GM19025 (cell line): ENCODE measurements around the gene GLYAT.

Source experiments
- ATAC-seq: cut with Tn5 transposase; IDR thresholded peaks from one replicate; pipeline ENCODE4 v1.9.1; 2021; ENCODE audit warnings: mild to moderate bottlenecking, low read depth, moderate library complexity; ENCODE audit not compliant: unreplicated experiment

The GLYAT gene, protein sequence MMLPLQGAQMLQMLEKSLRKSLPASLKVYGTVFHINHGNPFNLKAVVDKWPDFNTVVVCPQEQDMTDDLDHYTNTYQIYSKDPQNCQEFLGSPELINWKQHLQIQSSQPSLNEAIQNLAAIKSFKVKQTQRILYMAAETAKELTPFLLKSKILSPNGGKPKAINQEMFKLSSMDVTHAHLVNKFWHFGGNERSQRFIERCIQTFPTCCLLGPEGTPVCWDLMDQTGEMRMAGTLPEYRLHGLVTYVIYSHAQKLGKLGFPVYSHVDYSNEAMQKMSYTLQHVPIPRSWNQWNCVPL

DNA sequence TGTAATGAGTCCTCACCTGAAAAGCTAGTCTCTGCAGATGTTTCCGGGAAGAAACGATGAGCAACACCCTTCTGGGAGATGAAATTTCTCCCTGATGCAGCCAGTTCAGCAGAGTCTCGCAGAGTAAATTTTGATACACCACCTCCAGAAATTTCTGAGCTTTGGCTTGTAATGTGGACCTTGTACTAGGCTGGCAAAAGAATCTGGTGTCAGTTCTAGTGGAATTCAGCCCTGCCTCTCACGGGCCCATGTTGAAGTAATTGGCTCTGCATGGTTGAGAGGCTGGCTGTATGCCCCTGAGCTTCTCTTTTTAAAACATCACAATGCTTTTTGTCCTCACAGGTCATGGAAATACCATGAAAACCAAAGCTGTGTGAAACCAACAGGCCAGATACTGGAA is at the start of gene GLYAT:
Gene GLYAT (minus strand): TSS at position 125 of the 400 bp plus-strand sequence. CDS start 7,447 bp downstream, outside the sequence.
- no peak for ATAC-seq

DNA sequence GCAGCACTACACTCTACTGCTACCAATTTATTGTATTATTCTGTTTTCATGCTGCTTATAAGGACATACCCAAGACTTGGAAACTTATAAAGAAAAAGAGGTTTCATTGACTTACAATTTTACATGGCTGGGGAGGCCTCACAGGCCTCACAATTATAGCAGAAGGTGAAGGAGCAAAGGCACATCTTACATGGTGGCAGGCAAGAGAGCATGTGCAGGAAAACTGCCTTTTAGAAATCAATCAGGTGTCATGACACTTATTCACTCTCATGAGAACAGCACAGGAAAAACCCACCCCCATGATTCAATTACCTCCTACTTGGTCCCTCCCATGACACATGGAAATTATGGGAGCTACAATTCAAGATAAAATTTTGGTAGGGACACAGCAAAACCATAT is 49.6 kb upstream of the GLYAT start:
- ATAC-seq = no peak

DNA sequence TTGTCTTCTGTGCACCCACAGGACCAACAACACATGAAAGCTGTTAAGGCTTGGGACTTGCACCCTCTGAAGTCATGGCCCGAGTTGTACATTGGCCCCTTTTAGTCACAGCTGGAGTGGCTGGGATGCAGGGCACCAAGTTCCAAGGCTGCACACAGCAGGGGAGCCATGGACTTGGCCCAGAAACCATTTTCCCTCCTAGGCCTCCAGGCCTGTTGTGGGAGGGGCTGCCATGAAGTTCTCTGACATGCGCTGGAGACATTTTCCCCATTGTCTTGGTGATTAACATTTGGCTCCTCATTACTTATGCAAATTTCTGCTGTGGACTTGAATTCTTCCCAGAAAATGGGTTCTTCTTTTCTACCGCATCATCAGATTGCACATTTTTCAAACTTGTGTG is 48.8 kb upstream of the GLYAT start:
- ATAC-seq = no peak

DNA sequence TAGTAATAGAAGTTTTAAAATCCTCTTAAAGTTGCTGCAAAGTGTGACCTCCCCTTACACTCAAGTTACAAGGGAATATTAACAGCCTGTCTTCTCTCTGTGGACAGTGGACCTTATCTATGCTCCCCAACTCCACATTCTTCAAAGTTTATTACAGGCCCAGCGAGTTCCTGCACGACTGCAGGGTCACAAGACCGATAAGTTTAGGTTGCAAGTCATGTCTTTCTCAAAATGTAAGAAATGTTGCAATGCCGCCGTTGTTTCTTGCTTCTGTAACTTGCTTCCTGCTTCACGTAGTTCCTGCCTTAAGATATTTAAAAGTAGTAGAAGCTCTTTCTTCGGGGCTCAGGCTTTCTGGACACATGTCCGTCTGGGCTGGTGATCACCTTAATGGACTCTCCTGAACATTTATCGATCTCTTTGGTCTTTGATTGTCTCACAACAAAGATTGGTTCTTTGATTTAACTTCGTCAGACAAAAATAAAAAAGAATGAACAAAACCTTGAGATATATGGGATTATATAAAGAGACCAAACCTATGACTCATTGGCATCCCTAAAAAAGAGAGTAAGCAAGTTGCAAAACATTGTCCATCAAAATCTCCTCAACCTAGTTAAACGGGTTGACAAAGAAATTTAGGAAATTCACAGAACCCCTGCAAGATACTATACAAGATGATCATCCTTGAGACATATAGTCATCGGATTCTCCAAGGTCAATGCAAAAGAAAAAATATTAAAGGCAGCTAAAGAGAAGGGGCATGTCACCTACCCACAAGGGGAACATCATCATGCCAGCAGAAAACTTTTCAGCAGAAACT is 45.4 kb upstream of the GLYAT start:
- ATAC-seq = no peak

DNA sequence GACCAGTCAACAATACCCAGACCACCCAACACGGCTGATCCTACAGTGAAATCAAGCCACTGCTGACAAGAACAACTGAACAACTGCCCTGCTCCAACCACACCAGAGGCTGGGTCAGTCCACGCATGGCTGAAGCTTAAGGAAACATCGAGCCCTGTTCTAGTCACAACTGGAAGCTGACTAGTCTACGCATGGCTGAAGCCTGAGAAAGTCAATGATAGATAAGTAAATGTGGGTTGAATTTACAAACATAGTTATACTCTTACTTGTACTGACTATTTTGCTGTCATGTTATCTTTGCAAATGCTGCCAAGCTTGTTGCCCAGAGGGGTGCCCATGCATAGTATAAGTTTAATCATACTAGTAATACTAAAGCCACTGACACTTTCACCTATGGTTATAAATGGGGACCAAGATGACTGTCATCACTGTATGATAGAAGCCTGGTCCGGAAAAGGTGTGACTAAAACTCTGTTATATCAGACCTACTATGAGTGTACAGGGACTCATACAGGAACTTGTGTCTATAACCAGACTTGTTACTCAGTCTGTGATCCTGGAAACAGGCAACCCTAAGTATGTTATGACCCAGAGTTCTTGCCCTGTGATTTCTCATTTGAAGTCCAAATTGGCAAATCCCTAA is 43.4 kb upstream of the GLYAT start:
- ATAC-seq = no peak

DNA sequence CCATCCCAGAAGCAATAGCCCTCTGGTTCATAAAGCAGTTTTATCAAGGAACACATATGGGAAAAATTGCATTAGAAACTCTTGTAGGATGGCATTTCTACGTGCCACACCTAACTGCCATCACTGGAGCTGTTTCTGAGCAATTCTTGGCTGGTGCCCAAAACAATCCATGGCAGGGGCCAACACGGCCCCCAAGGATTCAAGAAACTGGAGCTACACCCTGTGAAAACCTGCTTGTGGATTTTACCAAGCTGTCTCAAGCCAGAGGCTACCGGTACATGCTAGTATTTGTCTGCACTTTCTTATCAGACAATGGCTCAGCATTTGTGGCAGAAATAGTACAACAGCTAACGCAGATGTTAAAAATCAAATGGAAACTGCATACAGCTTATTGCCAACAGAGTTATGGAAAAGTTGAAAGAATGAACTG is 42.4 kb upstream of the GLYAT start:
- ATAC-seq = no peak

DNA sequence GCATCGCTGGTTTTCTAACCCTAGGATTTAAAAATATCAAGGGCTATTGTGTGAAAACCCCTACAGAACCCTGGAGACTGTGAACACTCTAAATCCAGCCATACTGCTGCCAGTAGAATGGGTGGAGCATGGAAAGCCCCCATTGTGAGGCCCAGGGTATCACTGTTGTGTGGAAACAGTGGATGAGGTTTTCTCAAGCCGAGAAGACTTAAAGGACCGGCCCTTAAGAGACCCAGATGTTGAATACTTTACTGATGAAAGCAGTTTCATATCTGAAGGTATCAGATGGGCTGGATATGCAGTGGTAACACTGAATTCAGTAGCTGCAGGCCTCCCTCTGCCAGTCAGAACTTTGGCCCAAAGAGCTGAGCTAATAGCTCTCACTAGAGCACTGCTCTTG is 41.6 kb upstream of the GLYAT start:
- no peak for ATAC-seq

DNA sequence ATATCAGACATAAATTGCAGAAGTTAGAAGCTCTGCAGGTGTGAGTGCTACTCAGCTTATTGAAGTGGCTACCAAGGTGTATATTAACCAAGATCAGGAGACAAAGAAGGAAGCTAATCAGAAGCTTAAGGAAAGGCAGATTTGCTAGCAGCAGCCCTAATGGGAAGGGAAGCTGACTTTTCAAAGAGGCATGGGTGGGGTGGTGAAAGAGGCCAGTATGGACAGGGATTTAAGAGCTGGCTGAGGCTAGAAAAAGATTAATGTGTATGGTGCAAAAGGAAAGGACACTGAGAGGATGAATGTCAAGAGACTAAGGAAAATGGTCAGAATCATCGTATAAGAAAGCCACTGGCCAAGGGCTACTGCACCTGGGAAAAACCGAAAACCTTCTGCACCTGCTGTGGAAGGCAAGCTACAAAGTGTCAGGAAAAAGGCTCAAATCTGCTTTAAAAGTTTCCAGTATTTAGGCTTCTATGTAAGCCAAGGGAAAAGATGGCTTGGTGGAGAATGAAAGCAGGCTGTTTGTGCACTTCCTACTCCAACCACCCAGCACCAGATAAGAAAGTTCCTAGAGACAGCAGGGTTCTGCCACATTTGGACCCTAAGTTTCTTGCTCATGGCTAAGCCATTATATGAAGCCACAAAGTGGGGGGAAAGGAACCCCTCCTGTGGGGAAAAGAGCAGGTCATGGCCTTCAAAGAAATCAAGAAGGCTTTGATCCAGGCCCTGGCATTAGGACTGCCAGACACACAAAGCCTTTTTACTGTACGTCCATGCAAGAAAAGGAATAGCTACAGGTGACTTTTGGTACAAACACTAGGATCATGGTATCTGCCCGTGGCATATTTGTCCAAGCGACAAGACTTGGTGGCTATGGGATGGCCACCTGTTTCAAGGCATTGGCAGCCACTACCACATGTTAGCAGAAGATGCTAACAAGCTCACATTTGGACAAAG is 40.9 kb upstream of the GLYAT start:
- ATAC-seq = no peak

DNA sequence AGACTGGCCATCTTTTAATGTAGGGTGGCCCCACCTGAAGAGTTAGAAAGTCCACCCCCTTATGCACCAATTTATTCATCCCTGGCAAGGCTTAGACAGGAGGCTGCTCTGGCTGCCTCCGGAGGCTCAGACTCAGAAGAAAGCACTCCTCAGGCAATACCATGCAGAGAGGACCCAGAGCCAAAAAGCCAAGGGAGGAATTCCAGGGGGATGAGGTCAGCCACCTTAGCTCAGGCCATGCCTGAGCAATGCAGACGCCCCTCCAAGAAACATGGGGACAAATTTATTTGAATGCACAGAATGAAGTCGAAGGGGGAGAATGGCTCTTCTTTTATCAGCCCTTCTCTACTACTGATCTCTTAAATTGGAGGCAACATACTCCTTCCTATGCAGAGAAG is 39.7 kb upstream of the GLYAT start:
- ATAC-seq = no peak

DNA sequence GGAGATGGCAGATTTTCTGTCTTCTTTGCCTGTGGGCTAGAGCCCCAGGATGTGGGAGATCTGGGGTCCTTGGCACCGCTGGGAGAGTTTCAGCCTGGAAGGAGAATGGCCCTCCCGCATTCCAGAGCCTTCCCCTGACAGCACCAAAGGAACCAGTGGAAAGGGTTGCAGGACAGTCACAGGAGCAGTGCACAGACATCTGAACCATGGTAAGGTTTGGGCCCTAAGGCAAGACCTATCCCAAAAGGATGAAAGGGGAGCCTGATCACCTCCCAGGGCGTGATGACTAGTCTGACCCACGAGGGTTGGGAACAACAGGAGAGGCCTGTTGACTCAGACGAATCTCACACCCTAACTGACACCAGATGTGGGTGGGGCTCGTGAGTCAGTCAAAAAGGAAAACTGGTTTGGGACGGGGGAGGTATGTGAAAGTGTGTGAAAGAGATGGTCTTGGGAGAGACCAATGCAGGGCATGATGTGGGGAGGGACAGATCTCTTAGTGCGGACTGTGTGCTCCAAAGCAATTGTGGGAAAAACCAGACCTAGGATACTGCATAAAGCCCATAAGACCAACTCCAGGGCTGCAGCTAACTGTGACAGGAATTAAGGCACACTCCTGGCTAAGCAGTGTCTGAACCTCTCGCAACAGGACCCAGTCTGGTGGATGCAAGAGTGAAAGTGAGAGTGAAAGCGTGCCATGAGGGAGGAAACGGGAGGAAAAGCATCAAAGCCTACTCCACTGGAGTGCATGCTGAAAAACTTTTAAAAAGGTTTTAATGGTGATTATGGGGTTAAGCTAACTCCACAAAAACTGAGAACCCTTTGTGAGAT is 39.1 kb upstream of the GLYAT start:
- no peak for ATAC-seq

DNA sequence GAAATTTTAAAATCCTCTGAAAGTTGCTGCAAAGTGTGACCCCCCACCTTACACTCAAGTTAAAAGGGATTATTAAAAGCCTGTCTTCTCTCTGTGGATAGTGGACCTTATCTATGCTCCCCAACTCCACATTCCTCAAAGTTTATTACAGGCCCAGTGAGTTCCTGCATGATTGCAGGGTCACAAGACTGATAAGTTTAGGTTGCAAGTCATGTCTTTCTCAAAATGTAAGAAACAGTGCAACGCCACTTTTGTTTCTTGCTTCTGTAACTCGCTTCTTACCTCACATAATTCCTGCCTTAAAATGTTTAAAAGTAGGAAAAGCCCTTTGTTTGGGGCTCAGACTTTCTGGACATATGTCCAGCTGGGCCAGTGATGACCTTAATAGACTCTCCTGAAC is 38.4 kb upstream of the GLYAT start:
- ATAC-seq = no peak

DNA sequence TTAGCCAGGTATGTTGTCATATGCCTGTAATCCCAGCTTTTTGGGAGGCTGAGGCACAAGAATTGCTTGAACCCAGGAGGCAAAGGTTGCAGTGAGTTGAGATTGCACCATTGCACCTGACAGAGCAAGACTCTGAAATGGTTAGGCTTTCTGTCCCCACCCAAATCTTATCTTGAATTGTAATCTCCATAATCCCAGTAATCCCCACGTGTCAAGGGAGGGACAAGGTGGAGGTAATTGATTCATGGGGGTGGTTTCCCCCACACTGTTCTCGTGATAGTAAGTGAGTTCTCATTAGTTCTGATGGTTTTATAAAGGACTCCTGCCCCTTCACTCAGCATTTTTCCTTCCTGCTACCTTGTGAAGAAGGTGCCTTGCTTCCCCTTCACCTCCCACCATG is 37.6 kb upstream of the GLYAT start:
- no peak for ATAC-seq

DNA sequence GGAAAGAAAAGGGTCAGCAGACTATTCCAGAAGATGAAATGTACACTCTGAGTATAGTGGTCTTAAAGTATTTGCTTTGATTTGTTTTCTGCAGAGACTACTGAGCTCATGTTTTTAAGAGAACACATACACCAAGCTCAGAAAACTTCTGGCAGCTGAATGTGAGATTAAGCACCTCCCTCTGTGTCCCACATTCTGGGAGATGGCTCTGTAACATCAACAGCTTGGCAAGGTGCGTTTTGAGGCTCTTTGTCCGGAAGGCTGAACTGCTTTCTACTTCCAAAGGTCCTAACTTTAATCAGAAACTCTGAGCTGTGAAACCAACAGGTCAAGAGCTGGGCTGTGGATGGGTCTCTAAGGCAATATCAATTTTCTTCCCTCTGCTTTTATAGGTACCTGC is 36.4 kb upstream of the GLYAT start:
- no peak for ATAC-seq

DNA sequence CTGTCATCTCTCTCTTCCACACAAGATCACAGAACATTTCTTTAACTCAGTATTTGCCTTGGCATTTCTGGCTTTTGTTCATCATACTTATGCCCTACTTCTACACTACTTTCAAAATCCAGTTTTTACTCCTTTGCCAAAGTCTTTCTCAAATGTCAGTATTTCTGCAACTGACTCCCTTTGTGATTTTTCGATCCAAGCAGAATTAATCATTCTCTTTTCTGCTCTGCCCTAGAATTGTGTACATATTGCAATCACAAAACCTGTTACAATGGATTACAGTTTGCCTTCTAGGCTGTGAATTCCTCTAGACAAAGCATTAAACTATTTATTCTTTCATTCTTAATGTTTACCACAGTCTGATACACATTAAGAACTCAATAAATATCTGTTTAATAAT is 33.3 kb upstream of the GLYAT start:
- ATAC-seq = no peak

DNA sequence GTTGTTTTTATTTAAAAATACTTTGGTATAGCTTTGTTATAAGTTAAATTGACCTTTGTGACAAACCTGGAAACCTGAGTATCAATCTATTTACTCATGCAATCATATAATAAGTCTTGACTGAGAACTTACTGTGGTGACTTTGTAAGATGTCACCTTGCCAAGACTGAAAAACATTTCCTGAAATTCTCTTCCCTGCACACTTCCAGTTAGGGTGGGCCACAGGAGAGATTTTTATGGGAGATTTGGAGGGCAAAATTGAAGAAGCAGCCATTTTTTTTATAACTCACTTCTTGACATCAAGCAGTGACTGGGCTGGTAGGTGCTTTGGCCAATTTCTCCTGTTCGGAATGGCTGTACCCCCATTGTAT is 31.4 kb upstream of the GLYAT start:
- ATAC-seq = no peak

DNA sequence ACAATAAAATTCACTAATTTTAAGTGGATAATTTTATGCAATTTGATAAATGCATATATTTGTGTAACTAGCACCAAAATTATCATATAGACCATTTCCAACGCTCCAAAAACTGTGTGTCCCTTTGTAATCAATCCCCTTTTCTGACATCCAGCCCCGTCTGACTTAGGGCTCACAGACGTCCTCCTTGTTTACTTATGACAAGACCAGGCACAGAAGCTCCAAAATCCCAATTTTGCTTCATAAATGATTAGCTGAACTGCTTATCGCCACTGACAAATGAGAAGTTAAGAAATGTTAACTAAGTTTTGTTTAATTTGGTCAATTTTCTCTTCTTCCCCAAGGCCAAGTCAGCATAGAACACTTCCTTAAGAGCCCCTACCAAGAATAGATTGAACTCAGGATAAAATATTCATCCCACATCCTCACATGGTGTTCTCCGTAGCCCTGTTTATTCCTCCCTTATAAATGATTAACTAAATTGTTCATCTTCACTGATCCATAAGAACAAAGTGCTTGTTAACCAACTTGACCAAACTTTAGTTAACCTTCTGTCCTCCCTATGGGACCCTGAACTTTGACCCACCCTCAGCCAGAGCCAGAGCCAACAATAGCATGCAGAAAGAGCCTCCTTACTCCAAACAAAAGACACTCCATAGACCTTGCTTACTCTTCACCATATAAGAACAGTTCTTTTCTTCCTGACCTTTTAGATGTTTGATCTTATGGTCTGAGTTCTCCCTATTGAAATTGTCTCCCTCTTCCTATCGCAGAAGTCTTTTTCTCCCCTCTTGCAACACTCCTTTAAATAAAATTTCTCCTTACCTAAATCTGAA is 30.8 kb upstream of the GLYAT start:
- ATAC-seq = no peak

DNA sequence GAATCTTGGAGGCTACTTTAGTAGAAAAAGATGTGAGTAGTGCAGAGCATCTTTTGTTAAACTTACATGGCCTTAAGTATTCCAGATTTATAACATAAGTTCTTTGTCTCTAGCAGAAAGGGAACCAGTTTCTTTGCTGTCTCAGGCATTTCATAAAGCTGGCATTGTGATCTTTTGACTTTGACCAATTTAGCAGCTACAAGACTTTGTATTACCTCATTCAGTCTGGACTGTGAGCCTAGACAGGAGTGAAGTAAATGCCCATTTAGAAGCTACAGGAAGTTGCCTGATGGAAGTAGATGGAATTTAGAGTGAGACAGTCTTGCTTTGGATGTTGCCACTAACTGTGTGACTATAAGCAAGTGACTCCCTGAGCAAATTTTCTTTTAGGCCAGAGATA is 25.7 kb upstream of the GLYAT start:
- ATAC-seq = no peak

DNA sequence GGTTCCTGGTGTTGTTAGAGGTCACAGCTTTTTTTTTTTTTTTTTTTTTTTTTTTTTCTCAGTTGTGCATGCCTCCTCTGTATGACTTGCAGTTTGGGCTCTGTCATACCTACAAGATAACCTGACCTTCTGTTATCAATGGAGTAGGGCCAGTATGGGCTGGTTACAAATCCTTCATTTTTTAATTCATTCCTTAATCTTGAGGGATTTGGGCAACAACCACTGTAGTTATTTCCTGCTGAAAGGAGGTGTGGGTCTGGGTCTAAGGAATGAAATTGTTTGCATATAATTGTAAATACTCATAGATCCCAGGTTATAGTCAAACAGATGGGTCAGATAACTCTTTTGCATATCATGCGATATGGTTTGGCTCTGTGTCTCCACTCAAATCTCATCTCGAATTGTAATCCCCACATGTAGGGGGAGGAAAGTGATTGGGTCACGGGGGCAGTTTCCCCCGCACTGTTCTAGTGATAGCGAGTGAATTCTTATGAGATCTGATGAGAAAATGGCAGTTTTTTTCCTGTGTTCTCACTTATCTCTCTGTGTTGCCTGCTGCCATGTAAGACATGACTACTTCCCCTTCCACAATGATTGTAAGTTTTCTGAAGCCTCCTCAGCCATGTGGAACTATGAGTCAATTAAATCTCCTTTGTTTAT is 14.1 kb upstream of the GLYAT start:
- ATAC-seq = no peak
